Lower leg skin (tissue), 4 donors: ENCODE results near the gene SYP. TPM values are rescaled to one million over a fixed set of nuclear protein-coding genes. Genes with fewer than 3 reads are reported as not detected.

Source experiments
- DNase-seq, 2 donors: peaks; one replicate each; pipeline ENCODE4 v3.0.0-alpha.2; 2019; ENCODE audit warnings: low spot score in 2 of 2
- H3K4me3 ChIP-seq: fragments of 200-600 bp; sonication (generic); 2 replicates; pipeline ENCODE4 v1.5.1; 2017; ENCODE audit warnings: mild to moderate bottlenecking, low read depth; ENCODE audit not compliant: poor library complexity, severe bottlenecking
- CTCF ChIP-seq, 3 donors: fragments of 450-650 bp; IDR thresholded peaks; one replicate each; pipeline ENCODE4 v1.5.1; 2016; ENCODE audit warnings: antibody characterized with exemption in 3 of 3, mild to moderate bottlenecking in 3 of 3, moderate library complexity in 2 of 3
- POLR2A ChIP-seq, 2 donors: fragments of 450-650 bp; IDR thresholded peaks; one replicate each; pipeline ENCODE4 v1.6.1; 2016 to 2017; ENCODE audit warnings: antibody characterized with exemption in 2 of 2, mild to moderate bottlenecking in 1 of 2, moderate library complexity in 1 of 2
- WGBS, 2 donors: methylation state at CpG; one replicate each; pipeline ENCODE4 v1.1.5; 2018; 5-methylcytosine and 5-hydroxymethylcytosine counted together
- intact Hi-C: fragments of 100-400 bp; cut with DNase I; formaldehyde crosslinking; loops from one replicate; pipeline ENCODE4 v1.15.0; 2023; ENCODE audit warnings: low total_unique reads
- total RNA-seq, 4 donors: library from RNA; depleted of rRNA; stranded (reverse); fragments of >200 nt; gene quantifications; one replicate each; pipeline ENCODE4 v1.1.0, GENCODE V29; 2016

Gene SYP
- total RNA-seq, 4 donors from 2014 or later: 0.88 to 4.8 (median 1.7) TPM

DNA sequence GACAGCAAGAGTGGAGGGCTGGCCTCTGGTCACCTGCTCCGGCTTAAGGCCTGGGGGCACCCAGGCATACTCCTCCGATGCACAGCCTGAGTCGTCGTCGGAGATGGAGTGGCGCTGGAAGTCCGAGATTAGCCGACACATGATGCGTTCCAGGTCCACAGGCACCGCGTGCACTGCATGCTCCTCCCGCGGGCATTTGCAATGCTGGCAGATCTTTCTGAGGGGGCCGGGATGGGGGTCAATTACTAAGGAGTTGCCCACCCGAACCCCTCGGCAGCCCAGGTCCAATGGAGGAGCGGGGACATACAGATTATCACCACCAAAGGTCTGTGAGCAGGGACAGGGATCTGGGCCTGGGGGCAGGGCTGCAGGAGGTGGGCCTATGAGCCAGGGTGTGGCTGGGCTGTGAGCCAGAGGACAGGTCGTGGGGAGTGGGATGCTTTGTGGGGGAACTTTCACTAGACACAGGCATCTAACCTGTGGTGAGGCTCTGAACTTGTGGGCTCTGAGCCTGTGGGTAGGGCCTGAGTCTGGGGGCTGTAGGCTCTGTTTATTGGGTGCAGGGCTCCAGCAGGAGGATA, 16.2 kb downstream of the SYP start:
- 63 to 74% methylated on average over 13 to 16 of the region's 18 CpGs for WGBS, 2 donors

GRCh38 chrX:49179358-49179757, 20.6 kb downstream of the SYP start:
- no peak for DNase-seq
- no peak overlapping the region for H3K4me3 ChIP-seq
- WGBS, 2 donors: 44 to 80% methylated on average over 1 to 2 of the region's 2 CpGs
- intact Hi-C loops: no loop called here
- TF ChIP-seq POLR2A (IDR thresholded peaks at IDR 0.05) (no peak), CTCF (IDR thresholded peaks at IDR 0.05) (no peak)

More for the DNA sequence above, 16.2 kb downstream of the SYP start:
- intact Hi-C loops: no loop called here
- no peak for DNase-seq
- TF ChIP-seq POLR2A (IDR thresholded peaks at IDR 0.05): no peak
- no peak for TF ChIP-seq CTCF (IDR thresholded peaks at IDR 0.05)
- no peak overlapping the region for H3K4me3 ChIP-seq

DNA sequence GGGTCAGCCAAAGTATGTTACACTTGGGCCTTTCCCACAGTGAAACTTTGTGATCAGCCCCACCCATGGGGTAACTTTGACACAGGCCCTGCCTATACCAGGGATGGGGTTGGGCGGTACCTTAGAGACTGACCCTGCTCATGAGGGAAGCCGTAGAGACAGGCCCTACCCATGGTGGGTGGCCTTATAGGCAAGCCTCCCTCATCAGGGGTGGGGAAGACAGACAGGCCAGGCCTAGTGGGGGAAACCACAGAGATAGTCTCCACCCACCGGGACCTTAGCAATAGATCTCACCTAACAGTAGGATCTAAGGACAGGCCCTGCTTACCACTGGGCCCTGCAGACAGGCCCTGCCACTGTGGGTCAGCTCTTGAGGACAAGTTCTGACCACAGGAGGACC, 21.5 kb downstream of the SYP start:
- TF ChIP-seq POLR2A (IDR thresholded peaks at IDR 0.05): no peak
- no peak for TF ChIP-seq CTCF (IDR thresholded peaks at IDR 0.05)
- intact Hi-C loops: no loop called here
- DNase-seq: no peak
- 86% methylated on average over 3 of the region's 3 CpGs; no CpG with 5 or more reads in 1 of the 2 donors for WGBS, 2 donors
- H3K4me3 ChIP-seq: no peak overlapping the region

DNA sequence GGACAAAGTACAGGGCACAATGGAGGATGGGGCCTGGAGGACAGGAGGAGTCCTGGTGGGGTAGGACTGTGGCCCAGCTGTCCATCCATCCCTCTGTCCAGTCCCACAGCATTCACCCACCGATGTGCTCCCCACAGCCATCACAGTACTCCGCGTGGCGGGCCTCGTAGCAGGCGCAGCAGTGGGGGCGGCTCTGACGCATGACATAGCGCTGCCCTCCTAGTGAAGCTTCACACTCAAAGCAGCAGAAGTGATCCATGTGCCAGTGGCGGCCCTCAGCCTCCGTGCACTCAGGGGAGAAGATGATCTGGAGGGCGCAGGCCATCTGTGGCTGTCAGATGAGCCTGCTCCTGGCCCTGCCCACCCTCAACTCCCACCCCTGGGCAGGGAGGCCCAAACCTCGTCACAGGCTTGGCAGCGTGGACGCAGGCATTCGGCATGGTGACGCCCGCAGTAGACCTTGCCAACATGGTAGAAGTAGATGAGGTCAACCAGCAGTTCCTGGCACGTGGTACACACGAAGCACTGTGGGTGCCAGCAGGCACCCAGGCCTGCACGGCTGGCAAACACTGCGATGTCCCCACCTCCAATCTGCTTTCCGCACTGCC, 22.0 kb downstream of the SYP start:
- 81 to 86% methylated on average over 11 to 18 of the region's 23 CpGs for WGBS, 2 donors
- no peak for DNase-seq
- no peak for TF ChIP-seq CTCF (IDR thresholded peaks at IDR 0.05)
- TF ChIP-seq POLR2A (IDR thresholded peaks at IDR 0.05): no peak
- no peak overlapping the region for H3K4me3 ChIP-seq
- intact Hi-C loops: no loop called here

GRCh38 chrX:49177338-49177833, 22.6 kb downstream of the SYP start:
- no peak for TF ChIP-seq POLR2A (IDR thresholded peaks at IDR 0.05)
- no peak for DNase-seq
- WGBS, 2 donors: 62 to 70% methylated on average over 2 to 4 of the region's 4 CpGs
- intact Hi-C loops: no loop called here
- H3K4me3 ChIP-seq: no peak overlapping the region

- H3K4me3 ChIP-seq: no peak overlapping the region
- intact Hi-C loops: no loop called here
- DNase-seq: no peak
- 27 to 68% methylated on average over 14 to 27 of the region's 27 CpGs for WGBS, 2 donors
- TF ChIP-seq POLR2A (IDR thresholded peaks at IDR 0.05): no peak
- no peak for TF ChIP-seq CTCF (IDR thresholded peaks at IDR 0.05)
Measured at GRCh38 chrX:49176421-49177326, 23.3 kb downstream of the SYP start.
